GM10248 (cell line): ENCODE data around the gene SLC66A1.
"Not testable (repeated sequence)": the region's sequence is repeated elsewhere in the genome, so short reads cannot be mapped to it uniquely, and the experiment has no call there.

Experiments used
- CTCF ChIA-PET: fragments of 300-600 bp; sonication (Branson Sonifier 250); formaldehyde crosslinking; extraction: SDS; loops from one replicate; lab custom pipeline; 2021; ENCODE audit warnings: antibody characterized with exemption; lab: Yijun Ruan, JAX
- POLR2A ChIA-PET: fragments of 350-650 bp; sonication (Branson Sonifier 250); formaldehyde crosslinking; extraction: SDS; loops from one replicate; lab custom pipeline; 2020; ENCODE audit warnings: antibody characterized with exemption; lab: Yijun Ruan, JAX
- DNase-seq: peaks from one replicate; pipeline ENCODE4 v3.0.0; 2012; ENCODE audit errors: extremely low spot score
- TF ChIP-seq, protein P1 (sequence below): IDR thresholded peaks from 2 replicates; pipeline ENCODE4 v1.5.1; 2012; ENCODE audit warnings: mild to moderate bottlenecking, low read depth; ENCODE audit errors: extremely low read depth, missing control alignments, control extremely low read depth

SLC66A1 gene, protein sequence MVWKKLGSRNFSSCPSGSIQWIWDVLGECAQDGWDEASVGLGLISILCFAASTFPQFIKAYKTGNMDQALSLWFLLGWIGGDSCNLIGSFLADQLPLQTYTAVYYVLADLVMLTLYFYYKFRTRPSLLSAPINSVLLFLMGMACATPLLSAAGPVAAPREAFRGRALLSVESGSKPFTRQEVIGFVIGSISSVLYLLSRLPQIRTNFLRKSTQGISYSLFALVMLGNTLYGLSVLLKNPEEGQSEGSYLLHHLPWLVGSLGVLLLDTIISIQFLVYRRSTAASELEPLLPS

DNA sequence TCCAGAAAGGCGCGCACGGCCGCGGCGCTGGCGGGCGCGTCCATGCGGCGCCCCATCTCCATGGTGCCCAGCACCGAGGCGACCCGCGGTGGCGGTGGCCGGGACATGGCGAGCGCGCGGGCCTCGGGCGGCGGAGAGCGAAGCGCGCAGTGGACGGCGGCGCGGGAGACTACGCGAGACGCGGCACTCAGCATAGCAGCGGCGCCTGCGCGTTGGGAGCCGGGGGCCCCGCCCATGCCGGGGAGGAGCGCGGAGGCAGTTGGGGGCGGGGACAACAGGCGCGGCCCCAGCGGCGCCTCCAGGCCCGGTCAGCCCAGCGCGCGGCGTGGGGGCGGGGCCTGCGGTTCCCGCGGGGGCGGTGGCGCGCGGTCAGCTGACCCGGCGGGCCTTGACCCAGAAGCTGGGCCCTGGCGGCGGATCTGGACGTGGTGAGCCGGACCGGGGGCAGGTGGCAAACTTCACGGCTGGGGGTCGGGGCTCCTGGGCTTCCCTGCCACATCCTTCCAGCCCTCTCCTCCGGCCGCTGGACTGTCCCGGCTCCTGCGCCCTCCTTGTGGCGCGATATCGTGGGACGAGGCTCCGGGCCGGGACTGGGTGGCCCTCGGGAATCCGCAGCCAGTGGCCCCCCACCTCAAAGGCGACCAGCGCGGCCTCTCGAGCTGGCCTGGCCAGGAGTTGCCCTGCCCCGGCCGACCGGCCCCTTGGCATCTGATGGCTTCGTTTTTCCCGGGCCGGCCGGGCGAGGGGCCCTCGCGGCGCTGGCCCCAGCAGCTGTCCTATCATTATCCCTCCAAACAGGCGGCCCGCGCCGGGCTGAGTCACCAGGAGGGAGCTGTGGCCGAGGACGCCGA, at the start of gene SLC66A1, which contains the start of gene AKR7A2:
TSS of gene SLC66A1 (plus strand) at position 396 of the 851 bp plus-strand sequence. CDS start 5,352 bp downstream, outside the sequence.
TSS of gene AKR7A2 (minus strand) at position 214 of the 851 bp plus-strand sequence. CDS start at position 194, 20 bp downstream.
- TF ChIP-seq, protein P1, sequence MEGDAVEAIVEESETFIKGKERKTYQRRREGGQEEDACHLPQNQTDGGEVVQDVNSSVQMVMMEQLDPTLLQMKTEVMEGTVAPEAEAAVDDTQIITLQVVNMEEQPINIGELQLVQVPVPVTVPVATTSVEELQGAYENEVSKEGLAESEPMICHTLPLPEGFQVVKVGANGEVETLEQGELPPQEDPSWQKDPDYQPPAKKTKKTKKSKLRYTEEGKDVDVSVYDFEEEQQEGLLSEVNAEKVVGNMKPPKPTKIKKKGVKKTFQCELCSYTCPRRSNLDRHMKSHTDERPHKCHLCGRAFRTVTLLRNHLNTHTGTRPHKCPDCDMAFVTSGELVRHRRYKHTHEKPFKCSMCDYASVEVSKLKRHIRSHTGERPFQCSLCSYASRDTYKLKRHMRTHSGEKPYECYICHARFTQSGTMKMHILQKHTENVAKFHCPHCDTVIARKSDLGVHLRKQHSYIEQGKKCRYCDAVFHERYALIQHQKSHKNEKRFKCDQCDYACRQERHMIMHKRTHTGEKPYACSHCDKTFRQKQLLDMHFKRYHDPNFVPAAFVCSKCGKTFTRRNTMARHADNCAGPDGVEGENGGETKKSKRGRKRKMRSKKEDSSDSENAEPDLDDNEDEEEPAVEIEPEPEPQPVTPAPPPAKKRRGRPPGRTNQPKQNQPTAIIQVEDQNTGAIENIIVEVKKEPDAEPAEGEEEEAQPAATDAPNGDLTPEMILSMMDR, result no peak
- peak; percentile 100 for DNase-seq
- ChIA-PET CTCF (interaction anchor here (2.9 kb wide), 1 partner anchor 30 kb away, joined by 11 read pairs; no protein-coding TSS in a partner anchor), POLR2A (interaction anchor here (0.6 to 1.0 kb wide), 2 partner anchors 18 to 1980 kb away, joined by 3 to 5 read pairs; no protein-coding TSS in a partner anchor)

DNA sequence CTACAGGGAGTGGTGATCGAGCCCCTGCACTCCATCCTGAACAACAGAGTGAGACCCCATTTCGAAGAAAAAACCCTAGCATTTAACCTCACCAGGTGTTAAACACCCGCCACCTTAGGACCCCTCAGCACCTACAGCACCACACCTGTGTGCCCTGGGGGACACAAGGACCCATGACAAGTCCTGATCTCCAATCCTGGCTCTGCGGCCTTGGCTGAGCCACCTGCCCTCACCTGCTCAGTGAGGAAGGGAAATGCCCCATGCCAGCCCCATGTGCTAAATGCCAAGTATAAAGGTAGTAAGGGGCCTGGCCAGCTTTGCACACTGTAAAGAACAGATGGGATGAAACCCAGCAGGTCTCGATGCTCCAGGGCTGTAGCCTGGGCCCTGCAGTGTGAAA, 49.4 kb upstream of the SLC66A1 start:
- TF ChIP-seq, protein P1, result no peak
- DNase-seq, result no peak
- CTCF ChIA-PET, result interaction anchor here (1.3 kb wide), 1 partner anchor 348 kb away, joined by 3 read pairs; no protein-coding TSS in a partner anchor
- POLR2A ChIA-PET, result no interaction called here

DNA sequence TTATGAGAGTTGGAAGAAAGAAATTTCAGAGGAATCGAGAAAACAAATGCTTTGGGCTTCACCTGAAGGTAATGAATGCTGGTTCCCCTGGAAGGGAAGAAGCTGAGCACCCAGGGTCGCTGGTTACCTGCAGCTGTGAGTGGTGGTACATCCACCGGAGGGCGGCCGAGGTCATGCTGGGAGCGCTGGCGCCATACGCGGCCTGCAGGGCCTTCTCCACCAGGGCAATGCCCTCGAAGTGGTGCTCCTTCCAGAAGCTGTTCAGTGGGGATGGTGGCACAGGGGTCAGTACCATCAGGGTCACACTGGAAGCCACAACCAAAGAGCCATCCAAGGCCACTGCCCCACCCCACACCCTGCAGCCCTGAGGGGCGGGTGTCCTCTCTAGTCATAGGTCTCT, 43.7 kb upstream of the SLC66A1 start:
- ChIA-PET POLR2A (no interaction called here), CTCF (interaction anchor here (0.9 kb wide), 1 partner anchor 383 kb away, joined by 3 read pairs; no protein-coding TSS in a partner anchor)
- DNase-seq, result no peak
- TF ChIP-seq, protein P1, result no peak

DNA sequence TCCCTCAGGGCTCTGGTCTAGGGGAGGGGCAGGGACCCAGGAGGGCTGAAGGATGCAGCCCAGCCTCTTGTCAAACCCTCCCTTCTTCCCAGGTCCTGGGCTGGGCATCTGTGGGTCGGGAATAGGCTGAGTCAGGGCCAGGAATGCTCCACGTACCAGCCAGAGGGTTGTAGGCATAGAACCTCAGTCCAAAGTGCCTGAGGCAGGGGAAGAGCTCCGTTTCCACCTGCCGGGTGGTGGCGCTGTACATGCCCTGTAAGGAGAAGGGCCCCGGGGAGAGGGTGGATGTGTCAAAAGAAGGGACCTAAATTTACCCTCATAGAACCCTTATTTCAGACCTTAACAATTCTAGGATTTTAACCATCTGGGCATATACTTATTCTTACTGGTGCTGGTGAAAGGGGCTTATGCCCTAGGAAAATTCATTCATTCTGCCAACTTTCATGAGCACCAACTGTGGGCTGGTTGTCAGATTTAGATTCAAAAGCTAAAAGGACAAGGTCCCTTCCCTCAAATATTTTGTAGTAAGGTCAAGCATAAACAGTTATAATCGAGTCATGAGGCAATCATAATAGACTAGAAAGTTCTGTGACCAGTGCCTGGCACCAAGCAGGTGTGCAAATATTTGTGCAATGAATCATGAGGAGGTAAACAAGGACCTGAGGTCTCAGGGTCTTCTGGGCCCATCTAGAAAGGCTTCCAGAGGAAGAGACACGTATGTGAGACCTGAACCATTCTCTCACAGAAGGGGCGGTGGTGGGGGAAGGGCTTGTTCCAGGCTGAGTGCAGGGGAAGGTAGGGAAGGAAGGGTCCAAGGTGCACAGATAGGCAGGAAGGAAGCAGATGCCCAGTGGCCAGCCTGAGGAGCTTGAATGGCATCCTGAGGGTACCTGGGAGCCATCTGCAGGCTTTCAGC, 42.4 kb upstream of the SLC66A1 start:
- DNase-seq, POLR2A ChIA-PET: not testable (repeated sequence)
- CTCF ChIA-PET, result interaction anchor here (0.8 to 0.9 kb wide), 2 partner anchors 12 to 382 kb away, joined by 3 read pairs; no protein-coding TSS in a partner anchor

DNA sequence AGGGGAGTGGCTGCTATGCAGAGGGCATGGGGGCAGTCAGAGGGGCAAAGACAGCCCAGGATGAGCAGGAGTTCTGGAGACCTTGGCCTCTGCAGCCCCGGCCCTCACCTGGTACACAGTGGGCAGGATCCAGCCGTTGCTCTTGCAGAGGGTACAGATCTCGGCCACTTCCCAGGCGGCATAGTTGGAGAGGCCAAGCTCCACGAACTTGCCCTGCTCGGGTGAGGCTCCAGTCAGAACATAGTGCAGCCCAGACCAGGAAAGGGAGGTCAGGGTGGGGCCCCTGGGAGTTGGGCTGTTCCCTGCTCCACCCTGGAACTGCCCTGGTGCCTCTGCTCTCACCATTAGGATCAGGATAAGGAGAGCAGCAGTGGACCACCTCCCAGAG, 41.8 kb upstream of the SLC66A1 start:
- POLR2A ChIA-PET, DNase-seq: not testable (repeated sequence)

DNA sequence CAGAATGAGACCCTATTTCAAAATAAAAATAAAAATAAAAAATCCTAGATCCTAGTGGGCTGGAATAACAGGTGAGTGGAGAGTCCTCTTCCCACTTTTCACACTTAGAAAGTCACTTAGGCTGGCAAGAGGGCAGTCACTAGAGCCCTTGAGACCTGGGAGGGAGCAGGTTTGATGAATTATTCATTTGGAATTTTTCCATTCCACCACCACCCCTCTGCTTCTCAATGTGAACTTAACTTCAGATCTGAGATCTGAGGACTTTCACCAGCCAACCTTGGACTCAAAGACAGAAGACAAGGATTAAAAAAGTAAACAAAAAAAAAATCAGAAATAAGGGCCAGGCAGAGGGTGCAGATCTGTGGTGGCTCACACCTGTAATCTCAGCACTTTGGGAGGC, 40.1 kb upstream of the SLC66A1 start:
- DNase-seq, result no peak
- ChIA-PET POLR2A (no interaction called here), CTCF (no interaction called here)
- TF ChIP-seq, protein P1, result no peak

More for the DNA sequence above, 41.8 kb upstream of the SLC66A1 start:
- CTCF ChIA-PET, result not testable (repeated sequence)
